SK-N-SH (cell line): ENCODE results near the gene BIRC7. TPM values are rescaled to one million over a fixed set of nuclear protein-coding genes. Genes with fewer than 3 reads are reported as not detected.

Experiments
- CTCF ChIA-PET: fragments of 300-600, 350-600 bp; formaldehyde crosslinking; extraction: SDS; loops from one replicate; lab custom pipeline; 2021; lab: Yijun Ruan, JAX
- POLR2A ChIA-PET: fragments of 350-600 bp; sonication (Branson Sonifier 250); formaldehyde crosslinking; extraction: SDS; loops from one replicate; lab custom pipeline; 2020; ENCODE audit warnings: antibody characterized with exemption, inconsistent platforms; lab: Yijun Ruan, JAX
- DNase-seq: peaks from one replicate; pipeline ENCODE4 v3.0.0; 2012
- H2AFZ ChIP-seq: fragments of 200-600 bp; sonication (generic); 2 replicates; pipeline ENCODE4 v1.8.1; 2016; ENCODE audit warnings: antibody characterized with exemption, mild to moderate bottlenecking, low read depth
- H3F3A ChIP-seq: fragments of 200-600 bp; sonication (generic); replicated peaks from 2 replicates; pipeline ENCODE3; 2016; ENCODE audit warnings: antibody characterized with exemption, mild to moderate bottlenecking; ENCODE audit not compliant: insufficient read depth
- H3K27ac ChIP-seq, 2 experiments: fragments of 200-500 bp in 1 of 2; fragments of 200-600 bp in 1 of 2; sonication (Bioruptor generic) in 1 of 2; sonication (generic), shearing (Covaris generic) in 1 of 2; 2 replicates each; pipeline versions ENCODE4 v1.5.1 to v1.6.1; 2014 to 2016; ENCODE audit warnings: low read depth in 2 of 2, inconsistent platforms in 1 of 2, low read length in 1 of 2, mild to moderate bottlenecking in 1 of 2, mixed read lengths in 1 of 2
- H3K27me3 ChIP-seq: fragments of 200-600 bp; sonication (generic), shearing (Covaris generic); 2 replicates; pipeline ENCODE4 v1.6.1; 2016; ENCODE audit warnings: mixed run types; ENCODE audit not compliant: insufficient read depth
- H3K36me3 ChIP-seq, 2 experiments: fragments of 200-500 bp in 1 of 2; fragments of 200-600 bp in 1 of 2; sonication (Bioruptor generic) in 1 of 2; sonication (generic) in 1 of 2; replicated peaks in 1 of 2; 2 replicates each; pipeline versions ENCODE3 to v1.5.1; 2014 to 2016; ENCODE audit warnings: low read length in 1 of 2, mild to moderate bottlenecking in 1 of 2; ENCODE audit not compliant: insufficient read depth in 2 of 2, control insufficient read depth in 1 of 2
- H3K4me1 ChIP-seq, 2 experiments: fragments of 200-500 bp in 1 of 2; fragments of 200-600 bp in 1 of 2; sonication (Bioruptor generic) in 1 of 2; sonication (generic), shearing (Covaris generic) in 1 of 2; 2 replicates each; pipeline versions ENCODE4 v1.5.1 to v1.6.1; 2014 to 2016; ENCODE audit warnings: low read depth in 1 of 2, low read length in 1 of 2, mixed run types in 1 of 2; ENCODE audit not compliant: insufficient read depth in 2 of 2, control insufficient read depth in 1 of 2
- H3K4me2 ChIP-seq: fragments of 200-600 bp; sonication (generic), shearing (Covaris generic); 2 replicates; pipeline ENCODE4 v1.6.1; 2017; ENCODE audit warnings: mixed run types
- H3K4me3 ChIP-seq, 2 experiments: fragments of 200-500 bp in 1 of 2; fragments of 200-600 bp in 1 of 2; sonication (Bioruptor generic) in 1 of 2; sonication (generic), shearing (Covaris generic) in 1 of 2; 2 replicates each; pipeline versions ENCODE4 v1.5.1 to v1.8.1; 2014 to 2016; ENCODE audit warnings: low read depth in 2 of 2, inconsistent platforms in 1 of 2, low read length in 1 of 2, mild to moderate bottlenecking in 1 of 2, mixed read lengths in 1 of 2, moderate library complexity in 1 of 2
- H3K79me2 ChIP-seq: fragments of 200-600 bp; sonication (generic); 2 replicates; pipeline ENCODE4 v1.8.1; 2017; ENCODE audit warnings: mild to moderate bottlenecking; ENCODE audit not compliant: insufficient read depth
- H3K9ac ChIP-seq: fragments of 200-600 bp; sonication (generic); 2 replicates; pipeline ENCODE4 v1.6.1; 2017; ENCODE audit warnings: mixed run types
- H3K9me2 ChIP-seq: fragments of 200-600 bp; sonication (generic); 2 replicates; pipeline ENCODE4 v1.6.1; 2017; ENCODE audit warnings: mixed run types
- H3K9me3 ChIP-seq: fragments of 200-600 bp; sonication (generic); 2 replicates; pipeline ENCODE4 v1.6.1; 2017; ENCODE audit warnings: mixed run types, mild to moderate bottlenecking, moderate library complexity
- H4K20me1 ChIP-seq: fragments of 200-600 bp; sonication (generic); 2 replicates; pipeline ENCODE4 v1.6.1; 2017; ENCODE audit warnings: mild to moderate bottlenecking, mixed run types; ENCODE audit not compliant: insufficient read depth
- CHD2 ChIP-seq: fragments of 150-350 bp; IDR thresholded peaks from 2 replicates; pipeline ENCODE4 v1.6.1; 2018; ENCODE audit warnings: low read length; ENCODE audit not compliant: partially characterized antibody
- ELF1 ChIP-seq: IDR thresholded peaks from 2 replicates; pipeline ENCODE4 v1.4.0; 2012
- EP300 ChIP-seq, 2 experiments: IDR thresholded peaks; 2 replicates each; pipeline versions ENCODE4 v1.4.0 to v1.6.1; 2012; ENCODE audit warnings: borderline replicate concordance in 1 of 2, low read depth in 1 of 2, low read length in 1 of 2
- EZH2phosphoT487 ChIP-seq: fragments of 200-600 bp; sonication (generic); IDR thresholded peaks from 2 replicates; pipeline ENCODE4 v1.6.1; 2017; ENCODE audit warnings: low read depth, mixed run types, mild to moderate bottlenecking, antibody characterized with exemption, moderate library complexity, borderline replicate concordance
- FOXM1 ChIP-seq: IDR thresholded peaks from 2 replicates; pipeline ENCODE4 v1.4.0; 2012; ENCODE audit warnings: low read depth, mild to moderate bottlenecking
- GABPA ChIP-seq: IDR thresholded peaks from 2 replicates; pipeline ENCODE4 v1.4.0; 2012; ENCODE audit warnings: low read depth, mild to moderate bottlenecking
- GATA2 ChIP-seq: sonication (generic); formaldehyde crosslinking; IDR thresholded peaks from 2 replicates; pipeline ENCODE4 v1.5.0; 2020; ENCODE audit warnings: mild to moderate bottlenecking, missing genetic modification reagents
- JUND ChIP-seq: IDR thresholded peaks from 2 replicates; pipeline ENCODE4 v1.4.0; 2012
- NRF1 ChIP-seq: IDR thresholded peaks from 2 replicates; pipeline ENCODE4 v1.6.1; 2012; ENCODE audit warnings: low read depth, mild to moderate bottlenecking, low read length
- POLR2AphosphoS5 ChIP-seq: IDR thresholded peaks from 2 replicates; pipeline ENCODE4 v1.6.1; 2012; ENCODE audit warnings: low read depth, low read length
- RAD21 ChIP-seq: IDR thresholded peaks from 2 replicates; pipeline ENCODE4 v1.6.1; 2012; ENCODE audit warnings: mild to moderate bottlenecking, low read length
- RCOR1 ChIP-seq: fragments of 150-350 bp; IDR thresholded peaks from 2 replicates; pipeline ENCODE4 v1.6.1; 2017; ENCODE audit warnings: antibody characterized with exemption, low read length
- REST ChIP-seq: IDR thresholded peaks from 2 replicates; pipeline ENCODE4 v1.6.1; 2012; ENCODE audit warnings: mild to moderate bottlenecking, low read depth, low read length, moderate library complexity
- RFX5 ChIP-seq: IDR thresholded peaks from 2 replicates; pipeline ENCODE4 v1.6.1; 2012; ENCODE audit warnings: mild to moderate bottlenecking, improper control_type of control experiment, low read length
- RXRA ChIP-seq: IDR thresholded peaks from 2 replicates; pipeline ENCODE4 v1.4.0; 2012; ENCODE audit warnings: low read depth, mild to moderate bottlenecking, borderline replicate concordance
- TAF1 ChIP-seq: IDR thresholded peaks from 2 replicates; pipeline ENCODE4 v1.6.1; 2012; ENCODE audit warnings: low read depth, mild to moderate bottlenecking, low read length, moderate library complexity, borderline replicate concordance
- USF1 ChIP-seq: IDR thresholded peaks from 2 replicates; pipeline ENCODE4 v1.4.0; 2012; ENCODE audit warnings: low read depth, borderline replicate concordance
- WGBS: methylation state at CpG from one replicate; pipeline ENCODE4 v1.1.6; 2017; ENCODE audit warnings: low lambda C conversion rate; 5-methylcytosine and 5-hydroxymethylcytosine counted together
- polyA plus RNA-seq, 3 experiments: library from polyadenylated mRNA; depleted of rRNA; stranded (reverse); fragments of >200 nt; gene quantifications; 2 replicates each; pipeline ENCODE4 v1.2.3, GENCODE V29; 2012
- TF ChIP-seq, protein P1 (sequence below): IDR thresholded peaks from 2 replicates; pipeline ENCODE4 v1.4.0; 2012; ENCODE audit warnings: low read depth, borderline replicate concordance
- TF ChIP-seq, protein P2 (sequence below): IDR thresholded peaks from 2 replicates; pipeline ENCODE4 v1.4.0; 2012; ENCODE audit warnings: low read depth

BIRC7 gene
- not detected in 2 replicates for polyA plus RNA-seq (2012; rRNA removed)
- not detected in 2 replicates for polyA plus RNA-seq (2012; cell fraction: cytosol; rRNA removed)
- polyA plus RNA-seq (2012; cell fraction: nucleus; rRNA removed), result not detected in 2 replicates

DNA sequence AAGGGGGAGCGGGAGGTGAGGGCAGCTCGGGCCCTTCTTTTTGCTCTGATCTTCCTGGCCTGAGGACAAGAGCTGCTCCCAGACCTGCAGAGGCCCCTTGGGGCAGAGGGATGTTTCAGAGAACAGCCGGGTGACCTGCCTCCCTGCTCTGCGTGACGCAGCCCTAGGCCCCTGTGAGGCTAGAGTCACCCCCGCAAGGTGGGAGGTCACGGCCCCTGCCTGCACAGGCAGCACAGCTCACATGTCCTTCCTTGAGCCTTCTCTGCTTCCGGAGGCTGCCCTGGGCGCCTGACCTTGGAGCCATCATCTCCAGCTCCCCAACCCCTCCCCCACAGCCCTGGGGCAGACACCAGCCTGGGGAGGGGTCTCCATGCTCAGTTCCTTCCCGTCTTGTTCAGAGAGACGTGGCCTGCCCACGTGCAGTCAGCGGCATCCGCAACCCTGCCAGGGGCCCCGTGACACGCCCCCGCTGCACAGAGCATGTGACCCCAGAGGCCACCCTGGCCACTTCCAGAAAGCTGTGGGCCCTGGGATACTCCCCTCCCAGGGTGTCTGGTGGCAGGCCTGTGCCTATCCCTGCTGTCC is at the start of gene BIRC7:
TSS of gene BIRC7 (plus strand) at position 507 of the 585 bp plus-strand sequence. CDS start 192 bp downstream, outside the sequence.
- Histone ChIP-seq H3K9ac (no peak within 1 kb of the TSS), H3K27me3 (no peaks in the 10 kb centered on the region), H3K27ac (no peak within 1 kb of the TSS), H3F3A (no peaks in the 10 kb centered on the region), H3K4me2 (no peak within 1 kb of the TSS), H3K4me3 (no peak within 1 kb of the TSS), H3K9me2 (no peaks in the 10 kb centered on the region), H4K20me1 (no peaks in the 10 kb centered on the region), H3K9me3 (no peaks in the 10 kb centered on the region), H2AFZ (no peak within 1 kb of the TSS), H3K4me1 (peaks cover 4 to 5% of the 10 kb centered on the region in 2 experiments; a peak in 1 of 4 replicates), H3K79me2 (no peaks in the 10 kb centered on the region), H3K36me3 (no peaks in the 10 kb centered on the region)
- DNase-seq, result no peak
- CTCF ChIA-PET, result interaction anchor here (0.9 to 15.6 kb wide), 5 partner anchors 11 to 179 kb away, joined by 3 to 168 read pairs (median 4); partner anchors contain the start of gene NKAIN4
- 70% methylated on average over 9 of the region's 17 CpGs for WGBS
- POLR2A ChIA-PET, result no interaction called here
- TF ChIP-seq POLR2AphosphoS5, result no peak
- no peak for TF ChIP-seq FOXM1

DNA sequence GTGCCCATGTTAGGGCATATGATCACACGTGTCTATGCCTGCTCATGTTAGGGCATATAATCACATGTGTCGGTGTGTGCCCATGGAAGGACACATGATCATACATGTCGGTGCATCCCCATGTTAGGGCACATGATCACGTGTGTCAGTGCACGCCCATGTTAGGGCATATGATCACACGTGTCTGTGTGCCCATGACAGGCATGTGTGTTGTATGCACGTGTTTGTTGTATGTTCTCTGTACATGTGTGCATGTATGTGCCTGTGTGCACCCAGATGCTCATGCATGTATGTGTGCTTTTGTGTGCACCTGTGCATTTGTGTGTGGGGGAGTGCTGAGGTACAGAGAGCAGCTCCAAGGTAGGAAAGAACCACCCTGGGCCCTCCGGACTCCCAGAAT is 49.6 kb upstream of the BIRC7 start:
- H3K36me3 ChIP-seq, result no peaks in the 10 kb centered on the region
- no peaks in the 10 kb centered on the region for H3K27me3 ChIP-seq
- no peaks in the 10 kb centered on the region for H4K20me1 ChIP-seq
- peaks cover 7% of the 10 kb centered on the region for H3F3A ChIP-seq
- no peaks in the 10 kb centered on the region for H3K79me2 ChIP-seq
- no peaks in the 10 kb centered on the region for H3K9me2 ChIP-seq
- POLR2A ChIA-PET, result no interaction called here
- H3K4me3 ChIP-seq, result no peak overlapping the region
- no peak overlapping the region for H3K9ac ChIP-seq
- no peaks in the 10 kb centered on the region for H3K9me3 ChIP-seq
- no peak overlapping the region for H3K27ac ChIP-seq
- TF ChIP-seq RFX5 (no peak), GABPA (no peak), USF1 (no peak), CHD2 (no peak), RAD21 (no peak), EZH2phosphoT487 (no peak), POLR2AphosphoS5 (no peak), REST (no peak), FOXM1 (no peak), RCOR1 (no peak), JUND (no peak), RXRA (no peak), ELF1 (no peak), EP300 (IDR thresholded peaks at IDR 0.05; ENCODE audit: borderline replicate concordance in 1 of 2, low read depth in 1 of 2, low read length in 1 of 2) (no peak), NRF1 (no peak), TAF1 (no peak), GATA2 (CRISPR knock-in tag) (no peak)
- TF ChIP-seq, protein P1, sequence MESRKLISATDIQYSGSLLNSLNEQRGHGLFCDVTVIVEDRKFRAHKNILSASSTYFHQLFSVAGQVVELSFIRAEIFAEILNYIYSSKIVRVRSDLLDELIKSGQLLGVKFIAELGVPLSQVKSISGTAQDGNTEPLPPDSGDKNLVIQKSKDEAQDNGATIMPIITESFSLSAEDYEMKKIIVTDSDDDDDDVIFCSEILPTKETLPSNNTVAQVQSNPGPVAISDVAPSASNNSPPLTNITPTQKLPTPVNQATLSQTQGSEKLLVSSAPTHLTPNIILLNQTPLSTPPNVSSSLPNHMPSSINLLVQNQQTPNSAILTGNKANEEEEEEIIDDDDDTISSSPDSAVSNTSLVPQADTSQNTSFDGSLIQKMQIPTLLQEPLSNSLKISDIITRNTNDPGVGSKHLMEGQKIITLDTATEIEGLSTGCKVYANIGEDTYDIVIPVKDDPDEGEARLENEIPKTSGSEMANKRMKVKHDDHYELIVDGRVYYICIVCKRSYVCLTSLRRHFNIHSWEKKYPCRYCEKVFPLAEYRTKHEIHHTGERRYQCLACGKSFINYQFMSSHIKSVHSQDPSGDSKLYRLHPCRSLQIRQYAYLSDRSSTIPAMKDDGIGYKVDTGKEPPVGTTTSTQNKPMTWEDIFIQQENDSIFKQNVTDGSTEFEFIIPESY, result no peak
- TF ChIP-seq, protein P2, sequence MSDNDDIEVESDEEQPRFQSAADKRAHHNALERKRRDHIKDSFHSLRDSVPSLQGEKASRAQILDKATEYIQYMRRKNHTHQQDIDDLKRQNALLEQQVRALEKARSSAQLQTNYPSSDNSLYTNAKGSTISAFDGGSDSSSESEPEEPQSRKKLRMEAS, result no peak
- TF ChIP-seq, all 33 proteins: peak for 0
- H3K4me2 ChIP-seq, result no peak overlapping the region
- no peak for DNase-seq
- no peaks in the 10 kb centered on the region for H3K4me1 ChIP-seq
- 52% methylated on average over 8 of the region's 8 CpGs for WGBS
- H2AFZ ChIP-seq, result no peak overlapping the region
- CTCF ChIA-PET, result no interaction called here
